ENCODE data around the gene MMP15. TPM values are rescaled to one million over a fixed set of nuclear protein-coding genes. Genes with fewer than 3 reads are reported as not detected.

The MMP15 gene
- total and polyA plus RNA-seq, 4 donors, result 19.5 to 44.5 (median 29.4) TPM

DNA sequence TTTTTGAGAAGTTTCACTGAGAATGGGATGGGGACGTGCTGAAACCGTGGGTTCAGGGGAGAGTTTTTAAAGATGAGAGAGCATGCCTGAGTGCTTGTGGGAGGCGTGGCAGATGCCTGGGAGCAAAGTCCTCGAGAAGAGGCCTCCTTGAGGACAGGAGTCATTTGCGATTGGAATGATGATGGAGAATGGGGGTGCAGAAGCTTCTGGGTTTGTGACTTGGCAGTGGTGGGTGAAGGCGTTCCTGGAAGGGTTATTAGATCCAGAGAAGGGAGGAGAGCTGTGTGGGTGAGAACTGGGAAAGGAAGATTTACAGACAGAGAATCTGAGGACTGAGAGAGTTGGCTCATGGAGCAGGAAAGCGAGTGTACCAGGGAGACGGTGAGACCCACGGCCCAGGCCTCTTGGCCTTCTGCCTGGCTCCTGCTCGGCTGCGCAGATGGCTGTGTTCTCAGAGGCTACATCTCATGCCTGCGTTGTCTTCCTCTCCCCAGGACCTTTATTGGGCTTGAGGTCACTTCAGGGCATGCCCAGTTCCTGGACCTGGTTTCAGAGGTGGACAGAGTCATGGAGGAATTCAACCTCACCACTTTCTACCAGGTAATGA is 8.6 kb upstream of the MMP15 start:
- no peaks in the 10 kb centered on the region for H3K27me3 ChIP-seq (ENCODE audit: control insufficient read depth in 3 of 3, insufficient read depth in 3 of 3, low read length in 2 of 3)
- peaks cover 0 to 16% (median under 1%) of the 10 kb centered on the region in 4 donors for H3K36me3 ChIP-seq (ENCODE audit: control insufficient read depth in 4 of 4, insufficient read depth in 4 of 4, low read length in 4 of 4)
- H3K9me3 ChIP-seq (ENCODE audit: control insufficient read depth in 4 of 4, insufficient read depth in 3 of 4, low read length in 3 of 4), result no peaks in the 10 kb centered on the region
- H3K4me1 ChIP-seq (ENCODE audit: control insufficient read depth in 5 of 5, insufficient read depth in 5 of 5, low read length in 5 of 5), result peaks cover 0 to 18% (median 6%) of the 10 kb centered on the region in 5 donors
- no peak overlapping the region for H3K9ac ChIP-seq (ENCODE audit: insufficient read depth in 1 of 2, low read length in 2 of 2)
- DNase-seq (no peak), ATAC-seq (ENCODE audit: insufficient read depth, low FRiP score) (no peak)
- no peak for TF ChIP-seq CTCF (IDR thresholded peaks at IDR 0.05; ENCODE audit: control extremely low read depth, extremely low read depth)
- H3K4me3 ChIP-seq, result no peak overlapping the region
- H3K27ac ChIP-seq (ENCODE audit: low read depth in 1 of 2, low read length in 1 of 2), result no peak overlapping the region
- WGBS, 2 donors, result 74 to 75% methylated on average over 12 of the region's 12 CpGs

GRCh38 chr16:58018803-58019202 is 6.8 kb upstream of the MMP15 start:
- no peak for TF ChIP-seq CTCF (IDR thresholded peaks at IDR 0.05; ENCODE audit: control extremely low read depth, extremely low read depth)
- WGBS, 2 donors, result 93 to 94% methylated on average over 7 of the region's 7 CpGs
- no peak overlapping the region for H3K4me3 ChIP-seq

GRCh38 chr16:58019866-58020538 is 5.6 kb upstream of the MMP15 start:
- 85% methylated on average over 8 of the region's 8 CpGs for WGBS, 2 donors
- Histone ChIP-seq H3K4me3 (no peak overlapping the region), H3K4me1 (ENCODE audit: control insufficient read depth in 5 of 5, insufficient read depth in 5 of 5, low read length in 5 of 5) (peaks cover 0 to 48% (median 16%) of the 10 kb centered on the region in 5 donors), H3K9me3 (ENCODE audit: control insufficient read depth in 4 of 4, insufficient read depth in 3 of 4, low read length in 3 of 4) (no peaks in the 10 kb centered on the region), H3K36me3 (ENCODE audit: control insufficient read depth in 4 of 4, insufficient read depth in 4 of 4, low read length in 4 of 4) (peaks cover 0 to 8% (median under 1%) of the 10 kb centered on the region in 4 donors), H3K9ac (ENCODE audit: insufficient read depth in 1 of 2, low read length in 2 of 2) (no peak overlapping the region), H3K27ac (ENCODE audit: low read depth in 1 of 2, low read length in 1 of 2) (no peak overlapping the region), H3K27me3 (ENCODE audit: control insufficient read depth in 3 of 3, insufficient read depth in 3 of 3, low read length in 2 of 3) (no peaks in the 10 kb centered on the region)
- DNase-seq (no peak), ATAC-seq (ENCODE audit: insufficient read depth, low FRiP score) (no peak)
- TF ChIP-seq CTCF (IDR thresholded peaks at IDR 0.05; ENCODE audit: control extremely low read depth, extremely low read depth), result no peak

More at GRCh38 chr16:58018803-58019202, 6.8 kb upstream of the MMP15 start:
- H3K9me3 ChIP-seq (ENCODE audit: control insufficient read depth in 4 of 4, insufficient read depth in 3 of 4, low read length in 3 of 4), result no peaks in the 10 kb centered on the region
- ATAC-seq (ENCODE audit: insufficient read depth, low FRiP score) (no peak), DNase-seq (no peak)
- H3K27ac ChIP-seq (ENCODE audit: low read depth in 1 of 2, low read length in 1 of 2), result no peak overlapping the region
- H3K9ac ChIP-seq (ENCODE audit: insufficient read depth in 1 of 2, low read length in 2 of 2), result no peak overlapping the region
- no peaks in the 10 kb centered on the region for H3K27me3 ChIP-seq (ENCODE audit: control insufficient read depth in 3 of 3, insufficient read depth in 3 of 3, low read length in 2 of 3)
- peaks cover 0 to 37% (median 16%) of the 10 kb centered on the region in 5 donors for H3K4me1 ChIP-seq (ENCODE audit: control insufficient read depth in 5 of 5, insufficient read depth in 5 of 5, low read length in 5 of 5)
- peaks cover 0 to 8% (median under 1%) of the 10 kb centered on the region in 4 donors for H3K36me3 ChIP-seq (ENCODE audit: control insufficient read depth in 4 of 4, insufficient read depth in 4 of 4, low read length in 4 of 4)

All from lung (tissue), 12 donors.